ENCODE measurements around the gene IP6K2. TPM values are rescaled to one million over a fixed set of nuclear protein-coding genes. Genes with fewer than 3 reads are reported as not detected.

The IP6K2 gene
- total and polyA plus RNA-seq, 2 of the 13 experiments (the other 11 are each of a cell fraction or from before 2014, with no cell fraction given), result 85.5 to 112 TPM

GRCh38 chr3:48685603-48686511 lies 31.2 kb downstream of the IP6K2 start, which contains the start of gene NCKIPSD (continued):
- TF ChIP-seq ZNF768 (CRISPR knock-in tag; IDR thresholded peaks at IDR 0.05) (peak; percentile 37; the same call in 1 of the 2 replicates), PAXIP1 (CRISPR knock-in tag; conservative IDR thresholded peaks at IDR 0.05) (peak; percentile 32), TRAFD1 (CRISPR knock-in tag; IDR thresholded peaks at IDR 0.05; ENCODE audit: borderline replicate concordance) (no peak), AKNA (CRISPR knock-in tag; IDR thresholded peaks at IDR 0.05; ENCODE audit: borderline replicate concordance) (no peak), HNRNPLL (IDR thresholded peaks at IDR 0.05; ENCODE audit: low read depth, low read length, poor library complexity, severe bottlenecking) (peak; percentile 75), ZNF572 (CRISPR knock-in tag; IDR thresholded peaks at IDR 0.05) (no peak), ZNF749 (CRISPR knock-in tag; IDR thresholded peaks at IDR 0.05; ENCODE audit: borderline replicate concordance) (no peak; the same call in 1 of the 2 replicates), KDM4B (CRISPR knock-in tag; IDR thresholded peaks at IDR 0.05) (no peak), MYC (CRISPR knock-in tag; IDR thresholded peaks at IDR 0.05; ENCODE audit: borderline replicate concordance) (peak; percentile 88), BORCS8-MEF2B (CRISPR knock-in tag; IDR thresholded peaks at IDR 0.05) (peak; percentile 82), ZNF232 (CRISPR knock-in tag; IDR thresholded peaks at IDR 0.05; ENCODE audit: borderline replicate concordance) (peak; percentile 62; the same call in 1 of the 2 replicates), ZNF451 (CRISPR knock-in tag; IDR thresholded peaks at IDR 0.05) (peak; percentile 88), USF2 (IDR thresholded peaks at IDR 0.05; ENCODE audit: low read depth, low read length) (no peak), USF2 (CRISPR knock-in tag; IDR thresholded peaks at IDR 0.05; ENCODE audit: borderline replicate concordance) (no peak), SOX5 (CRISPR knock-in tag; IDR thresholded peaks at IDR 0.05; ENCODE audit: borderline replicate concordance) (no peak), ZBTB7B (CRISPR knock-in tag; IDR thresholded peaks at IDR 0.05) (peak; percentile 10; the same call in 1 of the 2 replicates)

All from HepG2 (cell line).